ENCODE measurements around the gene PBX1.

PBX1 gene

DNA sequence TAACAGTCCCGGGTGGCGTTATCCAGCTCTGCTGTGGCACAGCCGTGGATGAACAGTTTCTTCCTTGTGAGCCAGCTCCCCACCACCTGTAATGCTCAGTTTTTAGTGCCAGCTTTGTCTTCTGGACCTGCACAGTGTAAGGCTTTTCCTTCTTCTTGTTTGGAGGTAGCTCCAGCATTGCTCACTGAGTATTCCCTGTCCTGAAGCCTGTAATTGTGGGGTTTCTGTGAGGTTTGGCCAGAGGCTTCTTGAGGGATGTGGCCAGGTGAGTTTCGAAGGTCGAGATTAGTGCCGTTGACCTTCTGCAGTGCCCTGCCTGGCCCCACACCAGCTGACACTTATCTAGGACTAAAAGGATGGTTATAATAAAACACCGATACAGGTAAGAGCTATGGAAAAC, 75.0 kb downstream of the PBX1 start:
- TF ChIP-seq, protein P1, sequence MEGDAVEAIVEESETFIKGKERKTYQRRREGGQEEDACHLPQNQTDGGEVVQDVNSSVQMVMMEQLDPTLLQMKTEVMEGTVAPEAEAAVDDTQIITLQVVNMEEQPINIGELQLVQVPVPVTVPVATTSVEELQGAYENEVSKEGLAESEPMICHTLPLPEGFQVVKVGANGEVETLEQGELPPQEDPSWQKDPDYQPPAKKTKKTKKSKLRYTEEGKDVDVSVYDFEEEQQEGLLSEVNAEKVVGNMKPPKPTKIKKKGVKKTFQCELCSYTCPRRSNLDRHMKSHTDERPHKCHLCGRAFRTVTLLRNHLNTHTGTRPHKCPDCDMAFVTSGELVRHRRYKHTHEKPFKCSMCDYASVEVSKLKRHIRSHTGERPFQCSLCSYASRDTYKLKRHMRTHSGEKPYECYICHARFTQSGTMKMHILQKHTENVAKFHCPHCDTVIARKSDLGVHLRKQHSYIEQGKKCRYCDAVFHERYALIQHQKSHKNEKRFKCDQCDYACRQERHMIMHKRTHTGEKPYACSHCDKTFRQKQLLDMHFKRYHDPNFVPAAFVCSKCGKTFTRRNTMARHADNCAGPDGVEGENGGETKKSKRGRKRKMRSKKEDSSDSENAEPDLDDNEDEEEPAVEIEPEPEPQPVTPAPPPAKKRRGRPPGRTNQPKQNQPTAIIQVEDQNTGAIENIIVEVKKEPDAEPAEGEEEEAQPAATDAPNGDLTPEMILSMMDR (IDR thresholded peaks at IDR 0.05; ENCODE audit: insufficient read depth, low read depth, low read length, missing control alignments) = no peak
- DNase-seq (ENCODE audit: low read depth) = no peak
- no peak overlapping the region for H3K4me3 ChIP-seq (ENCODE audit: low read depth, low read length)

DNA sequence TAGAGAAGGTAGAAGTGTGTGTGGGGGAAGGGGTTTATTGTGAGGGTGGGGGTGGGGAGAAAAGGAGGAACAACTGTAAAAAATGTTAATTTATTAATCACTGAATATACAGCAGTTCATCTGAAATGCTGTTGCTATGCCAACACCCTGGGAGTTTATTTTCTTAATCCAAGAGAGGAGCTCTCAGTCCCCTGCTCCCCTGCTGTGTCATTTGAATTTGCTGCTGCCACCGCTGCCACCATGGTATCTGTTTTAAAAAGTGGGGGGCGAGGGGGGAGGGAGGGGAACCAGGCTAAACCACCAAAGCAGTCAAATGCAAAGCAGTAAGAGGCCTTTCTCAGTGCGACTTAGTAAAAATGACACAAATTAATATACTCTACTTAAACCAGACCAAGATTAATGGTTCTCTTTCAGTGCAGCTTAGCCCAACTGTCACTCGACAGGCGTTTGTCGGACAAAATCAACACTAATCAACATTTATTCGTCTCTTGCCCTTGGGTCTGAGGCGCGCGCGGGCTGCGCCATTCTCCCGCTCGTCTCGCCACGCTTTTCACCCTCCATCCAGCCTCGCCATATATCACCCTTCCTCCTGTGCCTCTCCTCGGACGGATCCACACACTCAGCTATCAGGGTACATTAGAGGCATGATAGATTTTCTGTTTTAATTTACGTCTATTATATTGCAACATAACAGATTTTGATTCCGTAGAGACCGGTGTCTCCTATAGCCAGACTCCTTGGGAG, 76.2 kb downstream of the PBX1 start:
- DNase-seq (ENCODE audit: low read depth) = no peak
- no peak overlapping the region for H3K4me3 ChIP-seq (ENCODE audit: low read depth, low read length)
- TF ChIP-seq, protein P1 (IDR thresholded peaks at IDR 0.05; ENCODE audit: insufficient read depth, low read depth, low read length, missing control alignments) = no peak

DNA sequence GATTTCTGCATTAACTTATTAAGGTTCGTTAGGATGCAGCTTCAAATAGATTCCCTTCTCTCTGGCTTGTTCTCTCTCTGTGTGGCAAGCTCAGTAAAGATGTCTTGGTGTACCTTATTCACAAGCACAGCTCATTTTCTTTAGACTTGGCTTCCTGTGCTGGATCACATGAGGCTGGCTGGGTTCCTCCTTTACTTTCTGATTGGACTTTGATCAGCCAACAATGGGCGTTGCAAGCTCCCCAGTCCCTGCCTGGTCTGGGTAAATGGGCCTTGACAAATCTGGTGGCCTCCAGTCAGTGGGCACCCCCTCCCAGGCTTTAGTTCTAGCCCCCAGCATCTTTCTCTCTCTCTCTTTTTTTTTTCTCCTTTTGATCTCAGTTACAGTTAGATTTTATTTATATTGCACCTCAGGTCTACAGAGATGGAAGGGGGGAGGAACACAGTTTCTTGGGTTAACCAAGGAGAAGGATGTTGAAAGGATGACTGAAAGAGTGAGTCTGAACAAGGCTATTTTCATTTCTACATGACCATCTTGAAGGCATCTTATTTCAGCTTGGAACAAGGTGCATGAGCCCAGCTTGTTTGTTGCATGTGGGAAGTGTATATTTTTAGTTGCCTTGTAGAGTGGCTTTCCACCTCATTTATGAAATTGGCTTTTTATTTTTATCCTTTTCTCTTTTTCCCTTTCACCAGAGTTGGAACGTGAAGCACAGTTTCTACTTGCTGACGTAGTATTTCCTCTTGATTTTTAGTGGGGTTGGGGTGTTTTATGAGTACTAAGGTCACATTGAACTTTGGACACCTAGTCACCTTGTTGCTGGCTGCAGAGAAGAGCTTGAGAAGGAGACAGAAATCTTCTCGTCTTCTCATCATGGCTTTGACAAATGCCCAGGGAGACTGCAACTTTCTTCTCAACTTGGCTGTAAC, 77.1 kb downstream of the PBX1 start:
- DNase-seq (ENCODE audit: low read depth) = no peak
- no peak overlapping the region for H3K4me3 ChIP-seq (ENCODE audit: low read depth, low read length)
- TF ChIP-seq, protein P1 (IDR thresholded peaks at IDR 0.05; ENCODE audit: insufficient read depth, low read depth, low read length, missing control alignments) = no peak

DNA sequence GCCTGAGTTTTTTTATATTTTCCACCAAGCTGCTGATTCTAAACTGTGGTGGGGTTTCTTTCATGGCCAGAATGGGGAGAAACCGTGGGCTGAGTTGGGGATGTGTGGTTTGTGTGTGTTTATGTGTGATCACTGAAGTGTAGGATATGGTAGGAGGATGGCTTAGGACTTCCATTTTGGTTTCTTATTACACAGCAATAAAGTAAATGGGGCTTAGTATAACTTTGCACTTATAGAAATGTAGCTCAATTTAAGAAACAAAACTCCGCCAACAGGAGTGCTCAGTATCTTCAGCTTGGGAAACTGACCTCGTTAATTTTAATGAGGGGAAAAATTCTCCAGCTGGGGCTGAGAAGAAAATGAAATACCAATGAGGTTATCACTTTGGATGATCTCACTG, 77.8 kb downstream of the PBX1 start:
- H3K4me3 ChIP-seq (ENCODE audit: low read depth, low read length) = no peak overlapping the region
- no peak for DNase-seq (ENCODE audit: low read depth)
- TF ChIP-seq, protein P1 (IDR thresholded peaks at IDR 0.05; ENCODE audit: insufficient read depth, low read depth, low read length, missing control alignments) = no peak

DNA sequence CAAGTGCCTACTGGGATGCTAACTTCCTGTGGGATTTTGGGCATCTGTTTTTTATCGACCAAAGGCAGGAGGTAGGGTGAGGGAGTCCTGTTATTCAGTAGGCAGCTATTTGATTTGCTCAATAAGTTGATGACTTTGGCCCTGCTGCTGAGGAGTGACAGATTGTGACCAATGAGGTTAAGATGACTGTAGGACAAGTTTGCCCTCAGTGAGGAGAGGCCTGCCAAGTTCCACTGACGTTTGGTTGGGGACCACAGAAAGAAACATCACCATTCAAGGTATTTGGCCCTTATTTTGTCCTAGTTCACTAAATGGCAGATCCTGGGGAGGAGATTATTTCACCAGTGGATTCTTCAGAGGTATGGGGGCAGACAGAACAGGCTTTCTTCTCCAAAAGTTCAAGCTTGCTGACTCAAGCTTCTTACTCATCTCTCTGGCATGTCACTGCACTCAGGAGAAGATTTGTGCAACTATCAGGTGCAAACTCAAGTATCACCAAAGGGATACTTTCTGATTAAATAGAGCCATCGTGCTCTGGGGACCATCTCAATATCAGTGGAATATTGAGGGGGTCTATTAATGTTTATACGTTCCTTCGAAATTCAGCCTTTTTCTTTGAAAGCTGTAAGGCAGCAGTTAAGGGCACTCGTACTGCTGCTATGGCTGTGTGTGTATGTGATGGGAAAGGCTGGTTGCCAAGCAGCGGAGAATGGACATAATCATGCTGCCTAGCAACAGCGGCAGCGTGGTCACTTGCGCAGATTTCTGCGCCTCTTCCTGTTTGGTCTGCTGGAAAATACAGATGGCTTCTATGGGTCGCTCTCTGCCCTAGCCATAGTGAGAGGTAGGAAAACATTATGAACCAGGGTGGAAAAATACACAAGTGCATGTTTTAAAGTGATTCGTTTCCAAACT, 78.7 kb downstream of the PBX1 start:
- TF ChIP-seq, protein P1 (IDR thresholded peaks at IDR 0.05; ENCODE audit: insufficient read depth, low read depth, low read length, missing control alignments) = no peak
- DNase-seq (ENCODE audit: low read depth) = no peak
- no peak overlapping the region for H3K4me3 ChIP-seq (ENCODE audit: low read depth, low read length)

DNA sequence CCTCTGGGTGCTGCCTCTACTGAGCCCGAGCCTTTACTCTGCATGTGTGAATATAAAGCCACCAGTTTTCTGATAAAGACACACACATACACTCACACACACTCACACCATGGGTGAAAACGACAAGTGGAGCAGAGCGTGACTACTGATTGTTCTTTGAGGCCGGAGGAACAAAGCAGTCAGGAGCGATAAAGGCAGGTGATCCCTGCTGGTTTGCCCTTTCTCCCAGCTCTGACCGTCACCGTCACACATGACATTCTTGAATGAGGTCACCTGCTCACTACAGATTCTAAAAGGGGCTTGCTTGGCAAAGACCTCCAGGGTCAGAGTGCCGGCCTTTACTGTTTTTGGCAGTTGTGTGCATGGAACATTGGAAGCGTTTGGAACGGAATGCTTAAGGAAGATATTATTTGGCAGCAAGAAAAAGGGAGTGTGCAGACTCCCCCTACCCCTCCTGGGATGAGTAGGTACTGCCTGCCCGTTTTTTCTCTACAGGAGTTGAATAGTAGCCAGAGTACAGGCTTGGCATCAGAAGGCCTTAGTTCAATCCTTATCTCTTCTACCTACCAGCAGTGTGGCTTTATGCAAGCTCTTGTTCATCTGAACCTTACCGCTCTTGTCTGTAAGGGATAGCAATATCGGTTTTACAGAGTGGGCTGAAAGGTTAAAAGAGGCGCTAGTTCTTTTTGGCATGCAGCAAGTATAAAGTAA, 79.7 kb downstream of the PBX1 start:
- TF ChIP-seq, protein P1 (IDR thresholded peaks at IDR 0.05; ENCODE audit: insufficient read depth, low read depth, low read length, missing control alignments) = no peak
- DNase-seq (ENCODE audit: low read depth) = no peak
- no peak overlapping the region for H3K4me3 ChIP-seq (ENCODE audit: low read depth, low read length)

All from GM12865 (cell line).